ENCODE data around the gene CSGALNACT2.

DNA sequence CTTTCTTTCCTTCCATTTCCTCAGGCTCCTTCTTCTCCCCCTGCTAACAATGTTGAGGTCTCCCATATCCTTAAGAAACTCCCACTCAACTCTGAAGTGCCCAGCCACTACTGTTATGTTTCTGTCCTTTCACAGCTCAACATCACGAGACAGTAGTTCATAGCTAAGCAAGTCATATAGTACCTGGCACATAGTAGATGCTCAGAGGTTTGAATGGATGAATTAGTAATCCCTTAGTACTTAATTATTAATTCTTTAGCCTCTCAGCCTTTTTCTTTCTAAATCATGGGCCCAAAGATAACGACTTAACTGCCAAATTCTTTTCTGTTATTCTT, 22.6 kb downstream of the CSGALNACT2 start:
- TF ChIP-seq, protein P1, sequence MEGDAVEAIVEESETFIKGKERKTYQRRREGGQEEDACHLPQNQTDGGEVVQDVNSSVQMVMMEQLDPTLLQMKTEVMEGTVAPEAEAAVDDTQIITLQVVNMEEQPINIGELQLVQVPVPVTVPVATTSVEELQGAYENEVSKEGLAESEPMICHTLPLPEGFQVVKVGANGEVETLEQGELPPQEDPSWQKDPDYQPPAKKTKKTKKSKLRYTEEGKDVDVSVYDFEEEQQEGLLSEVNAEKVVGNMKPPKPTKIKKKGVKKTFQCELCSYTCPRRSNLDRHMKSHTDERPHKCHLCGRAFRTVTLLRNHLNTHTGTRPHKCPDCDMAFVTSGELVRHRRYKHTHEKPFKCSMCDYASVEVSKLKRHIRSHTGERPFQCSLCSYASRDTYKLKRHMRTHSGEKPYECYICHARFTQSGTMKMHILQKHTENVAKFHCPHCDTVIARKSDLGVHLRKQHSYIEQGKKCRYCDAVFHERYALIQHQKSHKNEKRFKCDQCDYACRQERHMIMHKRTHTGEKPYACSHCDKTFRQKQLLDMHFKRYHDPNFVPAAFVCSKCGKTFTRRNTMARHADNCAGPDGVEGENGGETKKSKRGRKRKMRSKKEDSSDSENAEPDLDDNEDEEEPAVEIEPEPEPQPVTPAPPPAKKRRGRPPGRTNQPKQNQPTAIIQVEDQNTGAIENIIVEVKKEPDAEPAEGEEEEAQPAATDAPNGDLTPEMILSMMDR (IDR thresholded peaks at IDR 0.05) = no peak
- no peak for TF ChIP-seq EP300 (IDR thresholded peaks at IDR 0.05)
- no peak for TF ChIP-seq POLR2A (IDR thresholded peaks at IDR 0.05)
